HepG2 (cell line): Measurements from ENCODE around the gene RAE1. TPM values are rescaled to one million over a fixed set of nuclear protein-coding genes. Genes with fewer than 3 reads are reported as not detected.

Experiments
- CBX5 ChIP-seq: sonication (generic); formaldehyde crosslinking; IDR thresholded peaks from 2 replicates; pipeline ENCODE4 v1.4.0; 2020; ENCODE audit warnings: missing genetic modification reagents, borderline replicate concordance
- ELF3 ChIP-seq: IDR thresholded peaks from 2 replicates; pipeline ENCODE4 v1.6.1; 2016; ENCODE audit warnings: missing genetic modification reagents, missing compliant biosample characterization
- HDAC1 ChIP-seq: sonication (generic); formaldehyde crosslinking; IDR thresholded peaks from 2 replicates; pipeline ENCODE4 v1.5.1; 2020; ENCODE audit warnings: mild to moderate bottlenecking, missing genetic modification reagents
- HIVEP1 ChIP-seq: sonication (generic); formaldehyde crosslinking; IDR thresholded peaks from 2 replicates; pipeline ENCODE4 v1.4.0; 2020; ENCODE audit warnings: mild to moderate bottlenecking, missing genetic modification reagents
- KLF15 ChIP-seq: sonication (generic); formaldehyde crosslinking; IDR thresholded peaks from 2 replicates; pipeline ENCODE4 v1.8.1; 2023; ENCODE audit warnings: borderline replicate concordance, mild to moderate bottlenecking, inconsistent platforms, missing genetic modification reagents, mixed read lengths
- KMT2B ChIP-seq: IDR thresholded peaks from 2 replicates; pipeline ENCODE4 v1.6.1; 2016; ENCODE audit warnings: missing genetic modification reagents, missing compliant biosample characterization
- NAIF1 ChIP-seq: sonication (generic); formaldehyde crosslinking; IDR thresholded peaks from 2 replicates; pipeline ENCODE4 v1.5.0; 2020; ENCODE audit warnings: mild to moderate bottlenecking, missing genetic modification reagents, borderline replicate concordance
- NFATC3 ChIP-seq: sonication (generic); formaldehyde crosslinking; IDR thresholded peaks from 2 replicates; pipeline ENCODE4 v1.5.1; 2020; ENCODE audit warnings: mild to moderate bottlenecking, missing genetic modification reagents
- NR2F2 ChIP-seq: IDR thresholded peaks from 2 replicates; pipeline ENCODE4 v1.6.1; 2012; ENCODE audit warnings: low read depth, inconsistent platforms, borderline replicate concordance
- SMYD3 ChIP-seq: sonication (generic); formaldehyde crosslinking; IDR thresholded peaks from 2 replicates; pipeline ENCODE4 v1.8.1; 2023; ENCODE audit warnings: mild to moderate bottlenecking, missing genetic modification reagents
- TMF1 ChIP-seq: sonication (generic); formaldehyde crosslinking; IDR thresholded peaks from 2 replicates; pipeline ENCODE4 v1.8.1; 2022; ENCODE audit warnings: low read depth, missing genetic modification reagents
- ZBTB1 ChIP-seq: sonication (generic); formaldehyde crosslinking; IDR thresholded peaks from 2 replicates; pipeline ENCODE4 v1.4.0; 2020; ENCODE audit warnings: missing genetic modification reagents, borderline replicate concordance
- ZNF564 ChIP-seq: sonication (generic); formaldehyde crosslinking; IDR thresholded peaks from 2 replicates; pipeline ENCODE4 v1.8.1; 2023; ENCODE audit warnings: mild to moderate bottlenecking, missing genetic modification reagents
- ZNF616 ChIP-seq: sonication (generic); formaldehyde crosslinking; IDR thresholded peaks from 2 replicates; pipeline ENCODE4 v1.5.0; 2020; ENCODE audit warnings: low read depth, mild to moderate bottlenecking, missing genetic modification reagents
- ZNF782 ChIP-seq: sonication (generic); formaldehyde crosslinking; IDR thresholded peaks from 2 replicates; pipeline ENCODE4 v1.4.0; 2020; ENCODE audit warnings: missing genetic modification reagents, mild to moderate bottlenecking, borderline replicate concordance
- ZSCAN12 ChIP-seq: sonication (generic); formaldehyde crosslinking; IDR thresholded peaks from 2 replicates; pipeline ENCODE4 v1.9.0; 2021; ENCODE audit warnings: mild to moderate bottlenecking, missing genetic modification reagents
- polyA plus RNA-seq, 8 experiments: library from polyadenylated mRNA; depleted of rRNA in 3 of 8; stranded (reverse) in 7 of 8; unstranded in 1 of 8; fragments of >200 nt; fragmentation: Illumina TruSeq in 4 of 8; extraction: Trizol in 4 of 8; gene quantifications; 2 replicates each; pipeline versions ENCODE4 v1.2.1 to v1.2.3, GENCODE V29; 2011 to 2016; ENCODE audit warnings: low read depth in 4 of 8, missing spikeins in 1 of 8, mixed read lengths in 1 of 8; ENCODE audit not compliant: insufficient read depth in 1 of 8
- total RNA-seq, 5 experiments: library from RNA; depleted of rRNA; stranded (reverse); fragments of >200 nt; fragmentation: Illumina TruSeq; extraction: Trizol; gene quantifications; 2 replicates each; pipeline ENCODE4 v1.2.3, GENCODE V29; 2016; ENCODE audit warnings: low read depth in 1 of 5
- TF ChIP-seq, protein P1 (sequence below): sonication (generic); formaldehyde crosslinking; IDR thresholded peaks from 2 replicates; pipeline ENCODE4 v1.4.0; 2020; ENCODE audit warnings: missing genetic modification reagents, mild to moderate bottlenecking, borderline replicate concordance
- TF ChIP-seq, protein P2 (sequence below): IDR thresholded peaks from 2 replicates; pipeline ENCODE4 v1.6.1; 2016; ENCODE audit warnings: control low read depth
- TF ChIP-seq, protein P3 (sequence below): sonication (generic); formaldehyde crosslinking; IDR thresholded peaks from 2 replicates; pipeline ENCODE4 v1.5.1; 2020; ENCODE audit warnings: missing genetic modification reagents, mild to moderate bottlenecking, borderline replicate concordance
- TF ChIP-seq, protein P4 (sequence below): sonication (generic); formaldehyde crosslinking; IDR thresholded peaks from 2 replicates; pipeline ENCODE4 v1.8.1; 2023; ENCODE audit warnings: missing genetic modification reagents, inconsistent platforms, borderline replicate concordance

Gene RAE1
- total and polyA plus RNA-seq, 2 of the 13 experiments (the other 11 are each of a cell fraction or from before 2014, with no cell fraction given) = 36.1 to 72.9 TPM

DNA sequence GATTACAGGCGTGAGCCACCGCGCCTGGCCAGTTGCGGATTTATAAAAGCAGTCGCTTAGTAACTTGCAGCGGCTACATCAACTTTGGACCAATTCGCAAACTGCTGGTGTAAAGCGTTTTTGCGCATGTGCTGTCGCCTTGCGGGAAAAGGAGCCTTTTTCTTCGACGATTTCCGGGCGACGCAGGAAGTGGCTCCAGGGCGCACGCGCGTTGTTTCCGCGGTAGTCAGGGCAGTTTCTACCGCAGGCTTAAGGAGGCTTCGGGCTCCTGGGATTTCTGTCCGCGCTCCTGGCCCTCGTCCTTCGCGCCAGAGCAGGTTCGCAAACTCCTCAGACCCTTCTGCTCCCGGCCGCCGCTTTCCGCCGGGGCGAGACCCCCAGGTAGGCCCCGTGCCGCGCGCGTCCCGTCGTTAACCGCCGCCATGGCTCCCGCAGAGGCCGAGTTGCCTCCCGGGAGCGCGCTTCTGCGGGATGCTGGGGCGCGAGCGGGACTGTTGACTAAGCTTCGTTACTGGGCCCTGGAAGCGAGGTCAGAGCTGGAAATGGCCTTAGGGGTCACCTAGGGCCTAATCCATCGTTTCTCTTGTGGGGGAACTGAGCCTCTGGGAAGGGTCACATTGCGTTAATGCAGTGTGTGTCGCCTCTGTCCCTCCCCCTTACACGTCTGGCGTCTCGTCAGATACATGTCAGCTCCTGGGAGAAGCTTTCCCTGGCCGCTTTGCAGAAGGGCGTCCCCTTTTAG lies at the start of gene RAE1 (continued):
- TF ChIP-seq, protein P1, sequence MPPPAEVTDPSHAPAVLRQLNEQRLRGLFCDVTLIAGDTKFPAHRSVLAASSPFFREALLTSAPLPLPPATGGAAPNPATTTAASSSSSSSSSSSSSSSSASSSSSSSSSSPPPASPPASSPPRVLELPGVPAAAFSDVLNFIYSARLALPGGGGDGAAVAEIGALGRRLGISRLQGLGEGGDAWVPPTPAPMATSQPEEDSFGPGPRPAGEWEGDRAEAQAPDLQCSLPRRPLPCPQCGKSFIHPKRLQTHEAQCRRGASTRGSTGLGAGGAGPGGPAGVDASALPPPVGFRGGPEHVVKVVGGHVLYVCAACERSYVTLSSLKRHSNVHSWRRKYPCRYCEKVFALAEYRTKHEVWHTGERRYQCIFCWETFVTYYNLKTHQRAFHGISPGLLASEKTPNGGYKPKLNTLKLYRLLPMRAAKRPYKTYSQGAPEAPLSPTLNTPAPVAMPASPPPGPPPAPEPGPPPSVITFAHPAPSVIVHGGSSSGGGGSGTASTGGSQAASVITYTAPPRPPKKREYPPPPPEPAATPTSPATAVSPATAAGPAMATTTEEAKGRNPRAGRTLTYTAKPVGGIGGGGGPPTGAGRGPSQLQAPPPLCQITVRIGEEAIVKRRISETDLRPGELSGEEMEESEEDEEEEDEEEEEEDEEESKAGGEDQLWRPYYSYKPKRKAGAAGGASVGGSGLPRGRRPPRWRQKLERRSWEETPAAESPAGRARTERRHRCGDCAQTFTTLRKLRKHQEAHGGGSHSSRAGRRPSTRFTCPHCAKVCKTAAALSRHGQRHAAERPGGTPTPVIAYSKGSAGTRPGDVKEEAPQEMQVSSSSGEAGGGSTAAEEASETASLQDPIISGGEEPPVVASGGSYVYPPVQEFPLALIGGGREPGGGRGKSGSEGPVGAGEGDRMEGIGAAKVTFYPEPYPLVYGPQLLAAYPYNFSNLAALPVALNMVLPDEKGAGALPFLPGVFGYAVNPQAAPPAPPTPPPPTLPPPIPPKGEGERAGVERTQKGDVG (CRISPR knock-in tag) = peak; percentile 86; the same call in 1 of the 2 replicates
- TF ChIP-seq ZNF782 (CRISPR knock-in tag) (peak; percentile 98), TMF1 (CRISPR knock-in tag) (peak; percentile 78; the same call in 1 of the 2 replicates), CBX5 (CRISPR knock-in tag) (no peak), NR2F2 (no peak; the same call in 1 of the 2 replicates), HDAC1 (CRISPR knock-in tag) (peak; percentile 95), HIVEP1 (CRISPR knock-in tag) (peak; percentile 93), ZSCAN12 (CRISPR knock-in tag) (no peak), NAIF1 (peak; percentile 62; the same call in 1 of the 2 replicates), ZBTB1 (CRISPR knock-in tag) (peak; percentile 79), ZNF564 (CRISPR knock-in tag) (no peak; the same call in 1 of the 2 replicates), SMYD3 (CRISPR knock-in tag) (peak; percentile 71; the same call in 1 of the 2 replicates), ELF3 (CRISPR knock-in tag) (peak; percentile 65; the same call in 1 of the 2 replicates), NFATC3 (CRISPR knock-in tag) (no peak), KLF15 (CRISPR knock-in tag) (peak; percentile 92; the same call in 1 of the 2 replicates), ZNF616 (no peak), KMT2B (CRISPR knock-in tag) (peak; percentile 95)
- TF ChIP-seq, protein P2, sequence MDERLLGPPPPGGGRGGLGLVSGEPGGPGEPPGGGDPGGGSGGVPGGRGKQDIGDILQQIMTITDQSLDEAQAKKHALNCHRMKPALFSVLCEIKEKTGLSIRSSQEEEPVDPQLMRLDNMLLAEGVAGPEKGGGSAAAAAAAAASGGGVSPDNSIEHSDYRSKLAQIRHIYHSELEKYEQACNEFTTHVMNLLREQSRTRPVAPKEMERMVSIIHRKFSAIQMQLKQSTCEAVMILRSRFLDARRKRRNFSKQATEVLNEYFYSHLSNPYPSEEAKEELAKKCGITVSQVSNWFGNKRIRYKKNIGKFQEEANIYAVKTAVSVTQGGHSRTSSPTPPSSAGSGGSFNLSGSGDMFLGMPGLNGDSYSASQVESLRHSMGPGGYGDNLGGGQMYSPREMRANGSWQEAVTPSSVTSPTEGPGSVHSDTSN (CRISPR knock-in tag) = no peak
- TF ChIP-seq, protein P3, sequence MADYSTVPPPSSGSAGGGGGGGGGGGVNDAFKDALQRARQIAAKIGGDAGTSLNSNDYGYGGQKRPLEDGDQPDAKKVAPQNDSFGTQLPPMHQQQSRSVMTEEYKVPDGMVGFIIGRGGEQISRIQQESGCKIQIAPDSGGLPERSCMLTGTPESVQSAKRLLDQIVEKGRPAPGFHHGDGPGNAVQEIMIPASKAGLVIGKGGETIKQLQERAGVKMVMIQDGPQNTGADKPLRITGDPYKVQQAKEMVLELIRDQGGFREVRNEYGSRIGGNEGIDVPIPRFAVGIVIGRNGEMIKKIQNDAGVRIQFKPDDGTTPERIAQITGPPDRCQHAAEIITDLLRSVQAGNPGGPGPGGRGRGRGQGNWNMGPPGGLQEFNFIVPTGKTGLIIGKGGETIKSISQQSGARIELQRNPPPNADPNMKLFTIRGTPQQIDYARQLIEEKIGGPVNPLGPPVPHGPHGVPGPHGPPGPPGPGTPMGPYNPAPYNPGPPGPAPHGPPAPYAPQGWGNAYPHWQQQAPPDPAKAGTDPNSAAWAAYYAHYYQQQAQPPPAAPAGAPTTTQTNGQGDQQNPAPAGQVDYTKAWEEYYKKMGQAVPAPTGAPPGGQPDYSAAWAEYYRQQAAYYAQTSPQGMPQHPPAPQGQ = no peak; the same call in 1 of the 2 replicates
- TF ChIP-seq, protein P4, sequence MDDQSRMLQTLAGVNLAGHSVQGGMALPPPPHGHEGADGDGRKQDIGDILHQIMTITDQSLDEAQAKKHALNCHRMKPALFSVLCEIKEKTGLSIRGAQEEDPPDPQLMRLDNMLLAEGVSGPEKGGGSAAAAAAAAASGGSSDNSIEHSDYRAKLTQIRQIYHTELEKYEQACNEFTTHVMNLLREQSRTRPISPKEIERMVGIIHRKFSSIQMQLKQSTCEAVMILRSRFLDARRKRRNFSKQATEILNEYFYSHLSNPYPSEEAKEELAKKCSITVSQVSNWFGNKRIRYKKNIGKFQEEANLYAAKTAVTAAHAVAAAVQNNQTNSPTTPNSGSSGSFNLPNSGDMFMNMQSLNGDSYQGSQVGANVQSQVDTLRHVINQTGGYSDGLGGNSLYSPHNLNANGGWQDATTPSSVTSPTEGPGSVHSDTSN = no peak
